Psoas muscle (tissue), 8 donors: ENCODE measurements around the gene FYN. TPM values are rescaled to one million over a fixed set of nuclear protein-coding genes. Genes with fewer than 3 reads are reported as not detected.

ENCODE experiments used
- ATAC-seq, 4 donors: fragments of 200-7000 bp; cut with Tn5 transposase; one replicate each; pipeline ENCODE4 v1.9.1; 2020; ENCODE audit warnings: moderate library complexity in 3 of 4, mild to moderate bottlenecking in 2 of 4
- DNase-seq, 2 donors: peaks; one replicate each; pipeline ENCODE4 v3.0.0-alpha.2; 2020
- H3K27ac ChIP-seq: fragments of 200-600 bp; one replicate; pipeline ENCODE4 v1.8.0; 2022
- H3K27me3 ChIP-seq, 3 donors: fragments of 200-600 bp in 1 of 3; one replicate each; pipeline versions ENCODE4 v1.6.1 to v1.8.0; 2013 to 2022; ENCODE audit warnings: low read length in 2 of 3, mild to moderate bottlenecking in 2 of 3, moderate library complexity in 1 of 3; ENCODE audit not compliant: insufficient read depth in 3 of 3
- H3K36me3 ChIP-seq, 2 donors: fragments of 200-600 bp in 1 of 2; one replicate each; pipeline versions ENCODE4 v1.6.1 to v1.8.0; 2013 to 2022; ENCODE audit warnings: low read depth in 1 of 2, mild to moderate bottlenecking in 1 of 2, moderate library complexity in 1 of 2; ENCODE audit not compliant: insufficient read depth in 1 of 2
- H3K4me1 ChIP-seq: fragments of 200-600 bp; one replicate; pipeline ENCODE4 v1.8.0; 2022
- H3K4me3 ChIP-seq: fragments of 200-600 bp; one replicate; pipeline ENCODE4 v1.8.0; 2022; ENCODE audit warnings: mild to moderate bottlenecking
- H3K9me3 ChIP-seq: fragments of 200-600 bp; one replicate; pipeline ENCODE4 v1.8.0; 2022
- CTCF ChIP-seq: fragments of 200-600 bp; IDR thresholded peaks from one replicate; pipeline ENCODE4 v1.8.0; 2022; ENCODE audit warnings: antibody characterized with exemption
- WGBS, 3 donors: extraction: QIAGEN DNeasy Blood & Tissue Kit; methylation state at CpG; one replicate each; pipeline versions ENCODE4 v1.1.6 to v1.1.7; 2013; 5-methylcytosine and 5-hydroxymethylcytosine counted together
- intact Hi-C, 2 donors: fragments of 100-400 bp; cut with DNase I; formaldehyde crosslinking; loops; one replicate each; pipeline versions ENCODE4 v1.11.0 to v1.14.2; 2022
- polyA plus RNA-seq, 3 donors: library from polyadenylated mRNA; stranded (reverse); fragments of 200-250 nt; gene quantifications; one replicate each; pipeline ENCODE4 v1.2.3, GENCODE V29; 2013
- total RNA-seq, 4 donors: library from RNA; stranded (reverse); fragmentation: NEBNext Ultra II Directional in 2 of 4; extraction: Animal tissue kit (Norgen Biotek cat#: 25700) in 2 of 4; gene quantifications; one replicate each; pipeline versions ENCODE4 v1.2.1 to v1.2.4, GENCODE V29; 2021 to 2023
- donor health status: healthy with polysubstance abuse.
- donor health status: DM: no; HTN: no; CAD: no; lungs with moderate emphysema.
- donor health status: Bipolar disorder and iron deficiency.
- donor health status: healthy.
- donor health status: DM: yes; HTN: yes; CAD: no.
- donor health status: DM: no; HTN: no; CAD: no.
- donor health status: DM: no; HTN: no; CAD: no.
- donor health status: DM: yes; HTN: yes; CAD: no.

The FYN gene
- total and polyA plus RNA-seq, 7 donors: 7.1 to 27.8 (median 12.3) TPM

GRCh38 chr6:111794300-111794699 lies 79.0 kb downstream of the FYN start:
- no peak for TF ChIP-seq CTCF
- intact Hi-C loops: no loop called here
- no peak for DNase-seq
- Histone ChIP-seq H3K27ac (no peak overlapping the region), H3K4me1 (no peaks in the 10 kb centered on the region), H3K36me3 (no peaks in the 10 kb centered on the region), H3K9me3 (no peaks in the 10 kb centered on the region), H3K27me3 (no peaks in the 10 kb centered on the region), H3K4me3 (no peak overlapping the region)
- ATAC-seq: no peak
- 73 to 82% (median 76%) methylated on average over 4 of the region's 4 CpGs for WGBS, 3 donors

- Histone ChIP-seq H3K27ac (no peak overlapping the region), H3K4me1 (no peaks in the 10 kb centered on the region)
- ATAC-seq: peak in 1 of 4 donors; percentile 22
Observed at GRCh38 chr6:111793711-111794111, 79.5 kb downstream of the FYN start.

GRCh38 chr6:111792914-111793700 lies 80.1 kb downstream of the FYN start:
- Histone ChIP-seq H3K27me3 (no peaks in the 10 kb centered on the region), H3K4me3 (no peak overlapping the region), H3K36me3 (no peaks in the 10 kb centered on the region), H3K27ac (no peak overlapping the region), H3K4me1 (no peaks in the 10 kb centered on the region), H3K9me3 (no peaks in the 10 kb centered on the region)
- WGBS, 3 donors: 75 to 85% (median 81%) methylated on average over 10 of the region's 10 CpGs
- no peak for DNase-seq
- TF ChIP-seq CTCF: no peak
- ATAC-seq: no peak
- intact Hi-C loops: no loop called here

More at GRCh38 chr6:111793711-111794111, 79.5 kb downstream of the FYN start:
- TF ChIP-seq CTCF: no peak
- Histone ChIP-seq H3K27me3 (no peaks in the 10 kb centered on the region), H3K36me3 (no peaks in the 10 kb centered on the region), H3K9me3 (no peaks in the 10 kb centered on the region), H3K4me3 (no peak overlapping the region)
- no peak for DNase-seq
- intact Hi-C loops: no loop called here
- WGBS, 3 donors: 63 to 68% (median 68%) methylated on average over 8 of the region's 8 CpGs

- intact Hi-C loops: no loop called here
- Histone ChIP-seq H3K36me3 (no peaks in the 10 kb centered on the region), H3K4me3 (no peak overlapping the region), H3K4me1 (no peaks in the 10 kb centered on the region), H3K9me3 (no peaks in the 10 kb centered on the region), H3K27me3 (no peaks in the 10 kb centered on the region), H3K27ac (no peak overlapping the region)
- no peak for TF ChIP-seq CTCF
- DNase-seq: no peak
- 94 to 98% (median 94%) methylated on average over 2 of the region's 2 CpGs for WGBS, 3 donors
- ATAC-seq: no peak
Observed at GRCh38 chr6:111792241-111792640, 81.0 kb downstream of the FYN start.

GRCh38 chr6:111791415-111791814 lies 81.8 kb downstream of the FYN start:
- peak in 1 of 4 donors; percentile 41 for ATAC-seq
- TF ChIP-seq CTCF: no peak
- H3K36me3 ChIP-seq: no peaks in the 10 kb centered on the region
- intact Hi-C loops: no loop called here
- H3K27me3 ChIP-seq: no peaks in the 10 kb centered on the region
- 4 to 5% (median 5%) methylated on average over 2 of the region's 2 CpGs for WGBS, 3 donors
- no peak overlapping the region for H3K27ac ChIP-seq
- no peak overlapping the region for H3K4me3 ChIP-seq
- H3K9me3 ChIP-seq: no peaks in the 10 kb centered on the region
- no peaks in the 10 kb centered on the region for H3K4me1 ChIP-seq
- DNase-seq: no peak
